Suprapubic skin (tissue), 4 donors: ENCODE data around the gene RPTOR.

Experiments used
- CTCF ChIP-seq, 2 donors: fragments of 200-600 bp in 1 of 2; fragments of 450-650 bp in 1 of 2; sonication (generic) in 1 of 2; IDR thresholded peaks; one replicate each; pipeline ENCODE4 v1.5.1; 2016 to 2019; ENCODE audit warnings: antibody characterized with exemption in 2 of 2, mild to moderate bottlenecking in 1 of 2, moderate library complexity in 1 of 2
- POLR2A ChIP-seq, 2 donors: fragments of 450-650 bp; IDR thresholded peaks; one replicate each; pipeline ENCODE4 v1.6.1; 2017; ENCODE audit warnings: antibody characterized with exemption in 2 of 2, mild to moderate bottlenecking in 2 of 2, moderate library complexity in 2 of 2
- POLR2AphosphoS5 ChIP-seq, 3 donors: sonication (generic); formaldehyde crosslinking; IDR thresholded peaks; one replicate each; pipeline ENCODE4 v1.6.1; 2017; ENCODE audit warnings: antibody characterized with exemption in 3 of 3

- no peak for TF ChIP-seq CTCF (IDR thresholded peaks at IDR 0.05)
- TF ChIP-seq POLR2A (IDR thresholded peaks at IDR 0.05) = no peak
- TF ChIP-seq POLR2AphosphoS5 (IDR thresholded peaks at IDR 0.05) = no peak
Measured at GRCh38 chr17:80774643-80775281, 230.1 kb downstream of the RPTOR start.
